HUES64 (cell line): Measurements from ENCODE around the gene ANP32B.
A peak's percentile ranks its signal among the peaks of the same experiment; 100 is the strongest.

ENCODE experiments used
- H3K27ac ChIP-seq: 2 replicates; pipeline ENCODE4 v1.7.0; 2013; ENCODE audit warnings: low read depth, low read length, inconsistent platforms
- H3K27me3 ChIP-seq: 2 replicates; pipeline ENCODE4 v1.6.1; 2013; ENCODE audit warnings: mild to moderate bottlenecking, low read length; ENCODE audit not compliant: insufficient read depth
- H3K36me3 ChIP-seq: 2 replicates; pipeline ENCODE4 v1.6.1; 2013; ENCODE audit warnings: mild to moderate bottlenecking, low read length; ENCODE audit not compliant: insufficient read depth
- H3K4me1 ChIP-seq: 2 replicates; pipeline ENCODE4 v1.6.1; 2013; ENCODE audit warnings: mild to moderate bottlenecking, low read length, moderate library complexity; ENCODE audit not compliant: insufficient read depth
- H3K4me3 ChIP-seq: 2 replicates; pipeline ENCODE4 v1.5.1; 2013; ENCODE audit warnings: mild to moderate bottlenecking, low read length, moderate library complexity
- H3K9ac ChIP-seq: 2 replicates; pipeline ENCODE4 v1.6.1; 2013; ENCODE audit warnings: mild to moderate bottlenecking, low read depth, low read length
- H3K9me3 ChIP-seq: 2 replicates; pipeline ENCODE4 v1.6.1; 2013; ENCODE audit warnings: low read depth, low read length; ENCODE audit not compliant: insufficient read depth
- WGBS: fragments of 150-250, 120-280 bp; methylation state at CpG from one replicate; pipeline ENCODE4 v1.1.7; 2013; ENCODE audit warnings: missing lambda C conversion rate; 5-methylcytosine and 5-hydroxymethylcytosine counted together

Gene ANP32B

DNA sequence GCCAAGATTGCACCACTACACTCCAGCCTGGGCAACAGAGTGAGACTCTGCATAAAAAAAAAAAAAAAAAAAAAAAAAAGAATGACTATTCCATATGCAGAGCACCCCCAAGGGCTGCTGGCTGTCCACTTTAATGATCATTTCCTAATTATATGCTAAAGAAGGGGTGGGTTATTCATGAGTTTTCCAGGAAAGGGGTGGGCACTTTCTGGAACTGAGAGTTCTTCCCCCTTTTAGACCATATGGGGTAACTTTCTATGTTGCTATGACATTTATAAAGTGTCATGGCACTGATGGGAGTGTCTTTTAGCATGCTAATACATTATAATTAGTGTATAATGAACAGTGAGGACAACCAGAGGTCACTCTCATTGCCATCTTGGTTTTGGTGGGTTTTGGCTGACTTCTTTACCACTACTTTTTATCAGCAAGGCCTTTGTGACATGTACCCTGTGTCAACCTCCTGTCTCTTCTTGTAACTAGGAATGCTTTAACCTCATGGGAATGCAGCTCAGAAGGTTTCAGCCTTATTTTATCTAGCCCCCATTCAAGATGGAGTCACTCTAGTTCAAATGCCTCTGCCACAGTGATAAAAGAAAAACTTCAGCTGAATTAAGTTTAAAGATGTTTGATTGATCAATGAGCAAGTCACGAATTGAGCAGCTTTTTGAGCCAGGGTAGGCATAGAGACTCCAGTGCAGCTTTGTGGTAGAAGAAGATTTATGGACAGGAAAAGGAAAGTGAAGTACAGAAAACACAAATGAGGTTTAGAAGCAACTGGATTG is 66.3 kb downstream of the ANP32B start:
- Histone ChIP-seq H3K27me3 (0 out of 2 replicates have a peak, but pooled peaks cover 3% of the 10 kb centered on the region), H3K9me3 (no peaks in the 10 kb centered on the region), H3K9ac (no peak overlapping the region), H3K27ac (no peak overlapping the region), H3K4me3 (no peak overlapping the region), H3K36me3 (no peaks in the 10 kb centered on the region), H3K4me1 (no peaks in the 10 kb centered on the region)
- 86% methylated on average over 1 of the region's 1 CpG for WGBS

DNA sequence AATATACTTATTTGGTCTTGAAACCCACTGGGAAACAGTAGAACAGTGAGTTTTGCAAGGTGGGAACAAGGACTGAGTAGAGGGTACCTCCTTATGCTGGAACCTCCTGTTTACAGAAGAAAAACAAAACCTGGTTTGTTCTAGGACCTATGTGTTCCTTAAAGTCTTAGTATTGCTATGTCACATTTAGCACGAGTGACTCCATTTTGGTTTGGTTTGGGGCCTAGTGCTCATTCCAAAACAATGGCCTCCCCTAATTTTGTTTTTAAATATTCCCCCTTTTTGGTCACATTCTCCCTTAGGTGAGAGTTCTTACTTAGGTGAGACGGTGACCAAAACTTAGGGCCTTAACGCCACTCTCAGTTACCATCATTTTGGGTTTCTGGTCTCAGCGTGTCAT is 67.2 kb downstream of the ANP32B start:
- Histone ChIP-seq H3K9ac (no peak overlapping the region), H3K36me3 (no peaks in the 10 kb centered on the region), H3K9me3 (no peaks in the 10 kb centered on the region), H3K27ac (no peak overlapping the region), H3K27me3 (0 out of 2 replicates have a peak, but pooled peaks cover 6% of the 10 kb centered on the region), H3K4me1 (no peaks in the 10 kb centered on the region), H3K4me3 (no peak overlapping the region)
- 95% methylated on average over 4 of the region's 4 CpGs for WGBS

DNA sequence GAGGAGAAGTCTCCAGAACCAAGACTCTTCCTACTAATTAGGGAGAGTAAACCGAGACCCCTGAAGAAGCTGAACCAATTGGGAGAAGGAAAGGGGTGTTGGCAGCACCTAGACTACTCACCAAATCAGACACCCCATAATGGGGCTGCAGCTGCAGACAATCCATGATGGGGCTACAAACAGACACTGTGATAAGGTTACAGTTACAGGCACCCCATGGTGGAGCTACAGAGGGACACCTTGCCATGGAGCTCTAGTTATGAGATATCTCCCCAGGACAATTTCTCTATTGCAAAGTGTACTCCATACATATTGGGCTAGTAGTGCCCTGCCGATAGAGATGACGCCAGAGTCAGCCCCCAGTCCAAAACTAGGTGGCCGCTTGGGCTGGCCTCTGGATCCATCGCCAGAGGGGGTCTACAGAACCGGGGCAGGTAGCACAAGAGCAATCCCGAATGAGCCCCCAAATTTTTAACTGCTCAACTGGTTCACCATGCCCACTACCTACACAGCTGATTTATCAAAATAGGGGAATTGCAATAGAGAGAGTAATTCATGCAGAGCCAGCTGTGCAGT is 71.3 kb downstream of the ANP32B start:
- 91% methylated on average over 6 of the region's 7 CpGs for WGBS
- Histone ChIP-seq H3K9ac (no peak overlapping the region), H3K36me3 (no peaks in the 10 kb centered on the region), H3K4me1 (0 out of 2 replicates have a peak, but pooled peaks cover 3% of the 10 kb centered on the region), H3K9me3 (no peaks in the 10 kb centered on the region), H3K4me3 (no peak overlapping the region), H3K27ac (no peak overlapping the region), H3K27me3 (peaks cover 9% of the 10 kb centered on the region; the same call in 1 of the 2 replicates)

DNA sequence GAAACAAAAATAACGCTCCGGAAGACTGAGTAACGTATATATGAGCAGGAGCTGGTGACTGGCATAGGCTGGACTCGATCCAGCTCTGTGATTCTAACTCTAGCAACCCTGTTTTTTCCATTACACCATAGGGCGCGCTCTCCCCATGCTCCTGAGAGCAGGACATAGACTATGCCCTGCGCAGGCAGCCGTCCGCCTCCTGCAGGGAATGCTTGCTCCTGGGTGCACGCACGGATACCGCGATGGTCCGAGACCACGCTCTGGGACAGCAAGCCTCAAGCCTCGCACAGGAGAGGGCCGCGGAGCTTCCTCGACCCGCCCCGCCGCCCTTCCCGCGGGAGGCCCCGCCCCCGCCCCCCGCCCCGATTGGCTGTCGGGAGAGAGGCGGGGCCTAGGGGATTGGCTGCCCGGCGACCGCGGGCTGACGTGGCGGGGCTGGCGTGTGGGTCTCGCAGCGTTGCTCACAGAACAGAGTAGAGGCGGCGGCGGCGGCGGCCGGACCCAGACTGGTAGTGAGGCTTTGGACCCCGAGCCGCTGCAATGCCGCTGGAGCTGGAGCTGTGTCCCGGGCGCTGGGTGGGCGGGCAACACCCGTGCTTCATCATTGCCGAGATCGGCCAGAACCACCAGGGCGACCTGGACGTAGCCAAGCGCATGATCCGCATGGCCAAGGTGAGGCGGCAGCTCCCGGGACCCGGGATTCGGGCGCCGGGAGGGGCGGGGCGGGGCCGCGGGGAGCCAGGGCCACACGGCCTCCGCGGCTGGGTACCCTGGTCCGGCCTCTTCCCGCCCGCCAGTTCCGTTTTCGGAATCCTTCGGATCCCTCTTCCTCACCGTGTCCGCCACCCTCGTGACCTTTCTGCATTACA is 73.4 kb downstream of the ANP32B start, which contains the start of gene NANS:
Gene NANS (plus strand): TSS at position 464 of the 869 bp plus-strand sequence. CDS start 77 bp downstream, at position 541.
- Histone ChIP-seq H3K27ac (peak within 1 kb of the TSS; percentile 71; the same call in 1 of the 2 replicates), H3K9ac (peak within 1 kb of the TSS; percentile 87), H3K4me1 (0 out of 2 replicates have a peak, but pooled peaks cover 3% of the 10 kb centered on the region), H3K36me3 (peaks cover 6% of the 10 kb centered on the region), H3K27me3 (peaks cover 9% of the 10 kb centered on the region; the same call in 1 of the 2 replicates), H3K9me3 (no peaks in the 10 kb centered on the region), H3K4me3 (peak within 1 kb of the TSS; percentile 92)
- 2% methylated on average over 80 of the region's 80 CpGs for WGBS

DNA sequence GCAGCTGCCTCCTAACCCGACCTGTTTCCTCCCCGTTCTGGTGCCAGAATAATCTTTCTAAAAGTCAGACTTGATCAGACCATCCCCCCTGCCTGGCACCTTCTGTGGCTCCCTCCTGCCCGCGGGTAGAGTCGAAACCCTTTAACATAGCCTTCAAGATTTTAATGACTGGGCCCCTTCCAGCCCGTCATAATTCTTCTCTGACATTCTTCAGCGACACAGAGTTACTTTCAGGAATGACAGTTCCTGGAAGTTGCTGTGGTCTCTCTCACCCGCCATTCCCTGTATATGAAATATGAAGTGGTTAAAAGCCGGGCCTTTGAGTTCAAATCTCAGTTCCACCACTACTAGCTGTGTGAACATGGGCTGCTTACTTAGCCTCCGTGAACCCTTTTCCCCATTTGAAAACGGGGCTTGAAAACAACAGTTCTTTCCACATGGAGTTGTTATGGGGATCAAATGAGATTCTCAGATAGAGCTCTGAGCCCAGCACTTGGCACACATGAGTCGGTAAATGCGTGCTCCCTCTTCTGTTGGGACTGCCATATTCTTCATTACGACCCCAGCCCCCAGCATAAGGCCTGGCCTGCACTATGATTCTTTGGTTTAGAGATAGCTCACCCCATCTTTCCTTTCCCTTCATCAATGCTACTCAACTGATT is 74.1 kb downstream of the ANP32B start:
- Histone ChIP-seq H3K27me3 (peaks cover 6% of the 10 kb centered on the region; the same call in 1 of the 2 replicates), H3K4me1 (0 out of 2 replicates have a peak, but pooled peaks cover 3% of the 10 kb centered on the region), H3K9ac (peak overlapping the region; percentile 87), H3K27ac (no peak overlapping the region; the same call in 1 of the 2 replicates), H3K36me3 (peaks cover 12% of the 10 kb centered on the region), H3K9me3 (no peaks in the 10 kb centered on the region), H3K4me3 (peak overlapping the region; percentile 92)
- 15% methylated on average over 14 of the region's 14 CpGs for WGBS

DNA sequence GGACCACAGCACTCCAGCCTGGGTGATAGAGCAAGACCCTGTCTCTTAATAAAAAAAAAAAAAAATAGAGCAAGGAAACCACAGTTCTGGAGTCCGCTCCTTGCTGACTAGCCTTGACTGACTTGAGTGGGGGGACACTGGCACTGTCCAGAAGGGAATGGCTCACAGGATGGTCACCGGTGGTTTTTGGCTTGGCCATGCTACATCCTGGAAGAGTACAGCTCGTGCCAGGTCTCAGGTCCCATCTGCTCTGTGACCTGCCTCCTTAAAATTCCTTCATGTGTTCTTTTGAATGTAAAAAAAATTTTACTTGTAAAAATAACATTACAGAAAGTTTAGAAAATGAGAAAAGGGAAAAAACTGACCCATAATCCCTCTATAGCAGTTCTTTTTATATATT is 79.0 kb downstream of the ANP32B start:
- 96% methylated on average over 3 of the region's 3 CpGs for WGBS
- no peak overlapping the region for H3K4me3 ChIP-seq
- H3K9ac ChIP-seq: no peak overlapping the region
- 0 out of 2 replicates have a peak, but pooled peaks cover 3% of the 10 kb centered on the region for H3K4me1 ChIP-seq
- H3K27me3 ChIP-seq: peaks cover 3% of the 10 kb centered on the region; the same call in 1 of the 2 replicates
- no peak overlapping the region for H3K27ac ChIP-seq
- H3K36me3 ChIP-seq: peaks cover 42% of the 10 kb centered on the region
- H3K9me3 ChIP-seq: no peaks in the 10 kb centered on the region

DNA sequence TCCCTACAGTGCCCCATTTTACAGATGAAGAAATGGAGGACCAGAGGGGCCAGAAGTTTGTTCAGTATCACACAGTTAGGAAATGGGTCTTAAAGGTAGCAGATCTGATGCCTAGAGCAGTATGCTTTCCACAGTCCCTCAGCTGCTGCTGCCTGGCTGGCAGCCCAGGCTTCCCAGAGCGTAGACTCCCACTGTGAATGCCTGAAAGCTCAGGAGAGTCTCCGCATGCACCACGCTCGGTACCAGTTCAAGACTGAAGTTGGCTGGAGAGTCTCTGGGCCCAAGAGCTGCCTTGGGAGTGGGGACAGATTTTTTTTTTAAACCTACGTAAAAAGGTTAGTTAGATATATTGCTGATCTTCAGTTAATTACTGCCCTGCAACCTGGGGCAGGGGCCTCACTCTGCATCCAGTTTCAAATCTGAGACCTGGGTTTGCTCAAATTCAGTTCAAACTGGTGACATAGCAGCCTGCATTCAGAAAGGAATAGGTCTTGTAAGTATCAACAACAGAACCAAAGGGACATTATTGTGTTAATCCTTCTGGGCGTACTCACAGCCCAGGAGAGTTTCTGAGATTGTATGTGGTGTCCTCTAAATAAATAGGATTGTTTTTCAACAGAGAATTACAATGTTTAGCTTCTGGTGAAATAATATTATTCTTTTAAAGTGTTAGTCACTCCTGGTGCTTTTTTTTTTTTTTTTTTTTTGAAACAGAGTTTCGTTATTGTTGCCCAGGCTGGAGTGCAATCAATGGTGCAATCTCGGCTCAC is 81.7 kb downstream of the ANP32B start:
- H3K9ac ChIP-seq: no peak overlapping the region
- peaks cover 42% of the 10 kb centered on the region for H3K36me3 ChIP-seq
- no peaks in the 10 kb centered on the region for H3K9me3 ChIP-seq
- H3K4me1 ChIP-seq: no peaks in the 10 kb centered on the region
- no peaks in the 10 kb centered on the region for H3K27me3 ChIP-seq
- no peak overlapping the region for H3K4me3 ChIP-seq
- peak overlapping the region; percentile 35; the same call in 1 of the 2 replicates for H3K27ac ChIP-seq
- 91% methylated on average over 8 of the region's 8 CpGs for WGBS
